ENCODE measurements around the gene ABCG4.
"Not testable (repeated sequence)": the region's sequence is repeated elsewhere in the genome, so short reads cannot be mapped to it uniquely, and the experiment has no call there.

Gene ABCG4

GRCh38 chr11:119134389-119134978 lies 14.4 kb upstream of the ABCG4 start:
- Histone ChIP-seq H3K36me3 (peaks cover 41 to 56% (median 56%) of the 10 kb centered on the region in 3 donors), H3K9me3 (no peaks in the 10 kb centered on the region), H3K4me3 (no peak overlapping the region), H3K4me1 (no peaks in the 10 kb centered on the region), H3K27ac (no peak overlapping the region), H3K27me3 (no peaks in the 10 kb centered on the region)
- intact Hi-C loops (cut with DNase I; ENCODE audit: low total_unique reads) = no loop called here
- DNase-seq = no peak
- TF ChIP-seq CTCF (IDR thresholded peaks at IDR 0.05) = peak in 1 of 2 experiments; percentile 36

GRCh38 chr11:119139276-119139675 lies 9.6 kb upstream of the ABCG4 start:
- H3K4me3 ChIP-seq; H3K27ac ChIP-seq; DNase-seq; H3K36me3 ChIP-seq; H3K27me3 ChIP-seq; intact Hi-C loops (cut with DNase I; ENCODE audit: low total_unique reads); H3K9me3 ChIP-seq; H3K4me1 ChIP-seq: not testable (repeated sequence)

GRCh38 chr11:119144825-119145486 lies 3.9 kb upstream of the ABCG4 start:
- peak in 1 of 2 donors; percentile 69 for DNase-seq
- peaks cover 0 to 50% of the 10 kb centered on the region in 2 donors for H3K27me3 ChIP-seq
- no peak overlapping the region for H3K4me3 ChIP-seq
- TF ChIP-seq CTCF (IDR thresholded peaks at IDR 0.05) = peak; percentile 60 to 71
- intact Hi-C loops (cut with DNase I; ENCODE audit: low total_unique reads) = loop anchor here (10.0 kb wide), 1 partner anchor 50 kb away; no protein-coding TSS in a partner anchor
- H3K36me3 ChIP-seq = no peaks in the 10 kb centered on the region
- peaks cover 0 to 23% (median 14%) of the 10 kb centered on the region in 4 donors for H3K4me1 ChIP-seq
- no peaks in the 10 kb centered on the region for H3K9me3 ChIP-seq
- no peak overlapping the region for H3K27ac ChIP-seq

GRCh38 chr11:119145551-119145950 lies 3.3 kb upstream of the ABCG4 start:
- H3K36me3 ChIP-seq = no peaks in the 10 kb centered on the region
- no peak overlapping the region for H3K4me3 ChIP-seq
- peaks cover 0 to 23% (median 14%) of the 10 kb centered on the region in 4 donors for H3K4me1 ChIP-seq
- TF ChIP-seq CTCF (IDR thresholded peaks at IDR 0.05) = no peak
- H3K27ac ChIP-seq = no peak overlapping the region
- DNase-seq = no peak
- peaks cover 0 to 52% of the 10 kb centered on the region in 2 donors for H3K27me3 ChIP-seq
- H3K9me3 ChIP-seq = no peaks in the 10 kb centered on the region
- intact Hi-C loops (cut with DNase I; ENCODE audit: low total_unique reads) = loop anchor here (10.0 kb wide), 1 partner anchor 49 kb away; no protein-coding TSS in a partner anchor

GRCh38 chr11:119147604-119148333 lies 1.1 kb upstream of the ABCG4 start:
- no peak overlapping the region for H3K27ac ChIP-seq
- peaks cover 0 to 23% (median 14%) of the 10 kb centered on the region in 4 donors for H3K4me1 ChIP-seq
- H3K27me3 ChIP-seq = peaks cover 0 to 45% of the 10 kb centered on the region in 2 donors
- TF ChIP-seq CTCF (IDR thresholded peaks at IDR 0.05) = no peak
- no peaks in the 10 kb centered on the region for H3K36me3 ChIP-seq
- DNase-seq = no peak
- no peak overlapping the region for H3K4me3 ChIP-seq
- H3K9me3 ChIP-seq = no peaks in the 10 kb centered on the region
- intact Hi-C loops (cut with DNase I; ENCODE audit: low total_unique reads) = loop anchor here (10.0 kb wide), 1 partner anchor 47 kb away; no protein-coding TSS in a partner anchor

- peaks cover 0 to 45% of the 10 kb centered on the region in 2 donors for H3K27me3 ChIP-seq
- H3K27ac ChIP-seq = no peak overlapping the region
- intact Hi-C loops (cut with DNase I; ENCODE audit: low total_unique reads) = loop anchor here (10.0 kb wide), 1 partner anchor 46 kb away; no protein-coding TSS in a partner anchor
Measured at GRCh38 chr11:119148720-119149017, 183 bp upstream of the ABCG4 start.

More at GRCh38 chr11:119148720-119149017, 183 bp upstream of the ABCG4 start:
- DNase-seq = no peak
- Histone ChIP-seq H3K9me3 (no peaks in the 10 kb centered on the region), H3K4me1 (peaks cover 0 to 23% (median 14%) of the 10 kb centered on the region in 4 donors), H3K4me3 (peak overlapping the region; percentile 52 to 64), H3K36me3 (no peaks in the 10 kb centered on the region)
- no peak for TF ChIP-seq CTCF (IDR thresholded peaks at IDR 0.05)
